NOMO-1 treated with dmso at 0.1 percent for 144 hours (cell line): ENCODE results near the gene LRRC46.

Source experiments
- DNase-seq: peaks from one replicate; lab custom pipeline; 2025; ENCODE audit not compliant: unreplicated experiment; lab: John Stamatoyannopoulos, UW

Gene LRRC46

DNA sequence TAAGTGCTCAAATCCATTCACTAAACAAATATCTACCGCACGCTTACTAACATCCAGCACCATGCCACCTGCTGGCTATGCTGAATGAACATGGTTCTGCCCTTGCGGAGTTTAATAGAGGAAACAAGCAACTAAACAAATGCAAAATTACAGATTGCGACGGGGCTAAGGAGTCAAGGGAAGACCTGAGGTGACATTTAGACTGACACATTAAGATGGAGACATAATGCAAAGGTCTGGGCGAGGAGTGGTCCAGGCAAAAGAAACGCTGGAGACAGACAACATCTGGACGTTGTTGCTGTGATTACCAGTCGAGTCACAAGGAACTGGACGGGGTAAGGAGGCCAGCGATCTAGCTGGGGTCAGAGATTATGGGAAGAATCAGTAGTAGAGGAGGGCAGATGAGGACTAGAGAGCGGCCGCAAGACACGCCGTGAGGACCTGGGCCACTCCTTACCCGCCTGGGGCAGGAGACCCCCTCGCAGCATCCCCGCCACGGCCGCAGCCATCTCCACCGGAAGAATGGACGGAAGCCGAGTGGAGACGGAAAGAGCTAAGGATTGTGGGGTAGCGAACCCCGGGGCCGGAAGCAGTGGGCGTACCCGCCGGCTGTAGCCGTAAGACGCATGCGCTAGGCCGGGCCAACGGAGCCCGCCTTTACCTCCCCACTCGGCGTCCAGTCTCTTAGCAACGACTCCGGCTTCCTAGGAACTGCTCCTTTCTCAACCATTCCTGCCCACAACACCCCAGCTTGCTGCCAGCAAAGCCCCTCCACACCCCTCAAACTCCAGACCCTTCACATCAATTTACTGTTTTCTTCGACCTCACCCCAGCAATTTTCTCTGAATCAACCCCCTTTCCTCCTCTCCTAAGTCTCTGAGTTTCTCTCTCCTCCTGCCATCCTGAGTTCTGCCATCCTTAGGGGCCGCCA is at the start of gene LRRC46, which contains the start of gene MRPL10:
Gene LRRC46 (plus strand): TSS at position 668 of the 931 bp plus-strand sequence. CDS start 320 bp downstream, outside the sequence.
Gene MRPL10 (minus strand): TSS at position 539 of the 931 bp plus-strand sequence. CDS start 30 bp downstream, at position 509.
- peak; percentile 92 for DNase-seq

GRCh38 chr17:47785538-47786123 is 45.8 kb upstream of the LRRC46 start:
- no peak for DNase-seq

GRCh38 chr17:47789611-47790561 is 41.6 kb upstream of the LRRC46 start:
- no peak for DNase-seq

GRCh38 chr17:47791025-47791424 is 40.4 kb upstream of the LRRC46 start:
- DNase-seq: no peak

DNA sequence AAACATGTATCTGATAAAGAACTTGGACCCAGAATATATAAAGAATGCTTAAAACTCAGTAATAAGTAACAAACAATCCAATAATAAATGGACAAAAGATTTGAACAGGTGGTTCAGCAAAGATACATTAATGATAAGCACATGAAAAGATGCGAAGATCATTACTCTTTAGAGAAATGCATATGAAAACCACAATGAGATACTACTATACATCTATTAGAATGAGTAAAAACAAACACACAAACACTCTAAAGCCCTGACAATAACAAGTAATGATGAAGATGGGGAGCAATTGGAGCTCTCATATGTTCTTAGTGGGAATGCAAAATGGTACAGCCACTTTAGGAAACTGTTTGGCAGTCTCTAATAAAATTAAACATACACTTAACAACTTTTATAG is 39.0 kb upstream of the LRRC46 start:
- DNase-seq: no peak

- DNase-seq: no peak
Observed at GRCh38 chr17:47792979-47793378, 38.5 kb upstream of the LRRC46 start.

- no peak for DNase-seq
Observed at GRCh38 chr17:47797797-47798196, 33.7 kb upstream of the LRRC46 start.

GRCh38 chr17:47800686-47801085 is 30.8 kb upstream of the LRRC46 start:
- DNase-seq: no peak

GRCh38 chr17:47801176-47801765 is 30.2 kb upstream of the LRRC46 start:
- no peak for DNase-seq

DNA sequence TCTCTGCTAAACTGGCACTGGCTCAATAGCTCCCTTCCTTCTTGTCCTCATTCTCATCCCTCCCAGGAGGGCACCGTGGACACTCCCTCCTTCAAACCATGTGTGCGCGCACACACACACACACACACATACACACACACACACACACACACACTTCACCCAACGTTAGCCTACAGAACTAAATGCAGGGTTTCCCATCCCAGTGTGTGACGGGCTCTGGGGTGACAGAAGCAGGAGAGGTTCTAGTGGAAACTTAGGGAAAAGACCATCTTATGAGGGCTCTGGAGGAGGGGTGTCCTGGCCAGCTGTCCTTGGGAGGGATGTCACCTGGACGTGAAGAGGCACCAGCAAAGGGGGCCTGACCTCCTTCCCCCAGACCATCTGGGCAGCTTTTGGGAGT is 29.6 kb upstream of the LRRC46 start:
- DNase-seq: no peak

- DNase-seq: no peak
Observed at GRCh38 chr17:47802341-47803022, 29.0 kb upstream of the LRRC46 start.

DNA sequence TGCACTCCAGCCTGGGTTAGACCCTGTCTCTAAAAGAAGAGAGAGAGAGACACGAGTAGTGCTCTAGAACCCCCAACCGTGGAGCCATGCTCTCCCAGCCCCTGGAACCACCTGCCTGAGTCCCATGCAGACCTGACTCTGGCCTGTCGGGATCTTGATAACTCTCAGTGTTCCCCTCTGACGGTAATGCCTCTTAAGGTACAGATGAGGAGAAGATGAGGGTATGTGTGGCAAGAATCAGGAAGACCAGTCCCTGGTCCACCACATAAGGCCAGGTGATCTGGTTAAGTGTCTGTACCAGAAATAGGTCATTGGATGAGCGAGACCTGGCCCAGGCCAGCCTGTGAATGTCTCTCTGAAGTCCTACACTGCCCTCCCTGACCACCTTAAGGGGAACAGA is 28.3 kb upstream of the LRRC46 start:
- no peak for DNase-seq

DNA sequence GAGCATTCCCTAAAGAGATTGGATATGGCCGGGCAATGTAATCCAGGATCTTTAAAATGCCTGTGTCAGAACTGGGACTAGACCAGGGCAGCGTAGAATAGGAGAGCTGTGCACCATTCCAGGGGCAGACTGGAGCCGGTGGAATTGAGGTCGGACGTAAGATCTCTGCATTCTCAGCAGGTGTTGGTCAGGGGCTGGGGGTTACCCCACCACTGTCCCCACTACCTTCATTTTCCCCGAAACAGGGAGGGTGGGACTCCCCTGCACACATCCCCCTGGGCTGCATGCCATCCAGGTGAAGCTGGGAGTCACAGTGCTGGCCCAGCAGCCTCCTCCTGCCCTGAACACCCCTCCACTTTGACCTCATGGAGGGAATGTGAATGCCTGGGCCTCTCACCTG is 27.7 kb upstream of the LRRC46 start:
- DNase-seq: no peak

DNA sequence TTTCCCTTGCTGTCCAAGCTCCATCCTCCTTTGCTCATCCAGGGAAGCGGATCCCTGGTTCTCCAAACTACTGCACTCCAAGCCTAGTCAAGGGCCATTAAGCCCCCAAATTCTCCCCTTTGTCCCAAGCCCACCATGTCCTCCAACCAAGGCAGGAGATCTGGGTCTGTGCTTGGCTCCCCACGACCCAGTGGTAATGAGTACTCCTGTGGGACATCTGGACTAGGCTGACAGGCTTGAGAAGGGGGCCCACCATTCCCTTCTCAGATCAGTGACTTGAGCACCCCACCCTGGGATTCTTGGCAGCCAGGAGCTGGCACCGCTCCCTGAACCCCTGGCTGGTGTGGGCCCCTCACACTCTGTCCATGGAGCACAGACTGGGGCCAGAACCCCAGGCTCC is 27.0 kb upstream of the LRRC46 start:
- no peak for DNase-seq

DNA sequence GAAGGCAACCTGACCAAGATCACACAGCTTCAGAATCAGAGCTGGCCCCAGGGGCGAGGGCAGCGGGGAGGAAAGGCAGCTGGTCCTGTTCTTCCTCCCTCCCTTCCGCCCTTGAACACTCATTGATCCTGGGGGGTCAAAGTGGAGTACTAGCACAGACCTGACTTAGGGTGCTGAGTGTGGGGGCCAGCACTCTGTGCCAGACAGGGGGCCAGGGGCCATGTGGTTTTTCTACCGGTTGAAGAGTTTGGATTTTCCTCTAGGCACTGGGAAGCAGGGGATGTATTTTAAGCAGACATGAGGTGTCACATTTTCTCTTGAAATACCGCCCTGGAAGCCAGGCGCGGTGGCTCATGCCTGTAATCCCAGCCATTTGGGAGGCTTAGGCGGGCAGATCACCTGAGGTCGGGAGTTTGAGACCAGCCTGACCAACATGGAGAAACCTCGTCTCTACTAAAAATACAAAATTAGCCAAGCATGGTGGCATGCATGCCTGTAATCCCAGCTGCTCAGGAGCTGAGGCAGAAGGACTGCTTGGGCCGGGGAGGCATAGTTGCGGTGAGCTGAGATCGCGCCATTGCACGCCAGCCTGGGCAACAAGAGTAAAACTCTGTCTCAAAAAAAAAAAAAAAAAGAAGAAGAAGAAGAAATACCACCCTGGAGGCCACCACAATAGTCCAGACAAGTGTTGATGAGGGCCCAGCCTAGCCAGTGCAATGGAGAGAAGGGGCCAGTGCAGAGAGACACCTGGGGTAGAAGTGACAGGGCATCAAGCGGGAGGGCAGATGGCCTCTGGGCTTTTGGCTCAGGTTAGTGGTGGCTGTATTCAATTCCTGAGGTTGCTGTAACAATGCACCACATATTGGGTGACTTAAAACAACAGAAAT is 25.2 kb upstream of the LRRC46 start:
- DNase-seq: no peak

DNA sequence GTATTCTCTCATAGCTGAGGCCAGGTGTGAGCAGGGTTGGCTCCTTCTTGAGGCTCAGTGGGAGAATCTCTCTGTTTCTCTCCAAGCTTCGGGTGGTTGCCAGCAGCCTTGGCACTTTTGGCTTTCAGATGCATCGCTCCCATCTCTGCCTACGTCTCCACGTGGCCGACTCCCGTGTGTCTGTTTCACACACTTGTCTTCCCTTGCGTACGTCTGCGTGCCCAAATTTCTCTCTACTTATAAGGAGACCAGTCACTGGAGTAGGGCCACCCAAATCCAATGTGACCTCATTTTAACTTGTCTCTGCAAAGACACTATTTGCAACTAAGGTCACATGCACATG is 24.6 kb upstream of the LRRC46 start:
- no peak for DNase-seq

- no peak for DNase-seq
Observed at GRCh38 chr17:47807421-47807820, 24.0 kb upstream of the LRRC46 start.

GRCh38 chr17:47808036-47808829 is 23.2 kb upstream of the LRRC46 start:
- no peak for DNase-seq
